ENCODE measurements around the gene WEE1.

Gene WEE1

DNA sequence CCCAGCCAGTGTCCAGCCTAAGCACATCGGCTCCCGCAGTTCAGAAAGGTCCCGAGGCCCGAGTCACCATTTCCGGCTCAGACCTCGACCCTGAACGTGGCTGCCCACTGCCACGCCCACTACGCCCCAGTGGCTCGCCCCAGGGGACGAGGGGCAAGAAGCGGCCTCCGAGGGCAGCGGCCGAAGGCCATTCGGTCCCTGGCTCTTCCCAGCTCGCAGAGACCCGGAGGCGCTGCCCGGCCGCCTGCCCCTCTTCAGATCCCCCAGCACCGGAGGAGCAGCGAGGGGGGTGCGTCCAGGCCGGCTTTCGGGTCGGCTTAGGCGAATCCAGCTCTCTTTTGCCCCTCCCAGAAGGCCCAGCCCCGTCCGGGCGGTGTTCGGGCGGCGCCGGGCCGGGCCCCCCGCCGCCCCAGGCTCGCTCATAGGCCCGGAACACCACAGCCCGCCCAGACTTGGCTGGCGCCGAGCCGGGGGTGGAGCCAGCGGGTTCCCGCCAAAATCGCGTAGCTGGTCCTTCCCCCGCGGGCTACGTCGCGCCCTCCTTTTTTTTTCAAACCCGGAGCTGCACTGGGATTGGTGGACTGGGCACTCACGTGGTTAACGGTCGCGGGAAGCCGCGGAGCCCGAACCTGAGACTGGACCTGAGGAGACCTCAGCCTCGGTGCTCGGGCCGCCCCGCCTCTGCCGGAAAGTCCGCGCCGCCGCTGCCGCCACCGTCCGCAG, at the start of gene WEE1:
Gene WEE1, plus strand, starts transcription at position 619 of the 723 bp plus-strand sequence. CDS start 264 bp downstream, outside the sequence.
- peak; percentile 99 for DNase-seq

DNA sequence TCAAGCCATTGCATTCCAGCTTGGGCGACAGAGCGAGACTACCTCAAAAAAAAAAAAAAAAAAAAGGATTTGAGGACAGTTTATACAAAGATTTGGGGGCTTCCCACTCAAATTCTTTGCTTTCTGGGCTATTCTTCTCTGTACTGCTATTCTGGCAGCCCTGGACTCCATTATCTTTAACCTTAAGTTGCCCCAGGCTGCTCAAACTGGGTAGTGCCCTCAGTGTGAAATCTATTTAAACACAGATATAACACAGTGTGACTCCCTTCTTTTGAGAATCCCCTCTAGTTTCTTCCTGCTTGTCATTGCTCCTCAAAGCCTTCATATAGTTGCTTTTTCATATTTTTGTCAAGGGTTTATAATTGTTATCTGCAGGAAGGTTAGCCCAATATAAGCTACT, 49.5 kb upstream of the WEE1 start:
- no peak for DNase-seq

DNA sequence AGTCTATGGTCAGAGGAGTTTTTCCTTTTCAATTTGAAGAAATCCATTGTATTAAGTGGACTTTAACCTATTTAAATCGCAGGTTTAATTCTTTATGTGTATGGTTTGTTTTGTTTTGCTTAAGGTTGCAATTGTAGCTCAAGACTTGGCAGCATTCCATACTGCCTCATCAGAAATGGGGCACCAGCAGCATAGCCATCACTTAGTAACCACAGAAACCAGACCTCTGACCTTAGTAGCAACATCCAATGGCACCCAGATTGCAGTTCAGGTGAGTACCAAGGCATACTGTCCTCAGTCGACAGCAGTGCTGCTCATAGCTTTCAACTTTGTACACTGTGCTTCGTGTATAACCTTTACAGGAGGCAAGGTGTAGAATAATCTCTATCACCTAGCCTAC, 48.4 kb upstream of the WEE1 start:
- no peak for DNase-seq

DNA sequence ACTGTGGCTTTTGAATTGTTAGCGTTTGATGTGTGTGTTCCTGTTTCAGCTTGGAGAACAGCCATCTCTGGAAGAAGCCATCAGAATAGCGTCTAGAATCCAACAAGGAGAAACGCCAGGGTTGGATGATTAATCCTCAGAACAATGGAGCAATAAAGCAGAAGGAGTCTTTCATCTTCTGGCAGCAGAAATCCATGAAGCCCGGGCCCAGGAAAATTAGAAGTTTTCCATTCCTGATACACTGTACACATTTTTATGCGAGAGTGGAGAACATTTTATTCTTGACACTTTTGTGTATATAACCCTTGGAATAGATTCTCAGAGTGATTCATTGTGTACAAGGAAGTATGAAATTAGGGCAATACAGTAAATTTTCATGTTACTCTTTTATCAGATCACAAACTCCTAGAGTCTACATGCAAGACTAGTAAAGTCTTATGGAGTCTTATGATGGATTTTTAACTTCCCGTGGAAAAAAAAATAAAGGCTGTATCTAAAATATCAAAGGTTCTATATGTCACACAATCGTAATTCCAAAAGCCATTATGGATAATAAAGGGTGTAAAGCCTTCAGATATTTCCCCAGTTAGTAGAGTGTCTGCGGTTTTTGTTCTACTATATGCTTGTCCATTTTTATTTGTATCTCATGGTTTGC, 45.9 kb upstream of the WEE1 start:
- DNase-seq, result no peak

DNA sequence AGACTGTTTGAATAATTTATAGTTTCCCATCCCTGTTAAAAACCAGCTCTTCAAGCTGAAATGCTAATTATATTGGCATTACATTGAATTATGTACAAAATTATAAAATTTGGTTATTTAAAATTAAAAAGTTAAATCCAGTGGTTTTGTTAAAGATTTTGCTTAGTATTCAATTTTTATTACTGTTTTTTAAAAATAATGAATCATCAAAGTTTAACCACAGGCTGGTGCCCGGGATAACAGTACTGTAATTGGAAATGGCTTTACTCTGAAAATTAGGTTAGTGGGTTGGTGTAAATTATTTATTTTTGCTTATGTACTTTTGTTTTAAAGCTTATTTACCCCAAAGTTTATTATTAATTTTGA, 45.4 kb upstream of the WEE1 start:
- no peak for DNase-seq

DNA sequence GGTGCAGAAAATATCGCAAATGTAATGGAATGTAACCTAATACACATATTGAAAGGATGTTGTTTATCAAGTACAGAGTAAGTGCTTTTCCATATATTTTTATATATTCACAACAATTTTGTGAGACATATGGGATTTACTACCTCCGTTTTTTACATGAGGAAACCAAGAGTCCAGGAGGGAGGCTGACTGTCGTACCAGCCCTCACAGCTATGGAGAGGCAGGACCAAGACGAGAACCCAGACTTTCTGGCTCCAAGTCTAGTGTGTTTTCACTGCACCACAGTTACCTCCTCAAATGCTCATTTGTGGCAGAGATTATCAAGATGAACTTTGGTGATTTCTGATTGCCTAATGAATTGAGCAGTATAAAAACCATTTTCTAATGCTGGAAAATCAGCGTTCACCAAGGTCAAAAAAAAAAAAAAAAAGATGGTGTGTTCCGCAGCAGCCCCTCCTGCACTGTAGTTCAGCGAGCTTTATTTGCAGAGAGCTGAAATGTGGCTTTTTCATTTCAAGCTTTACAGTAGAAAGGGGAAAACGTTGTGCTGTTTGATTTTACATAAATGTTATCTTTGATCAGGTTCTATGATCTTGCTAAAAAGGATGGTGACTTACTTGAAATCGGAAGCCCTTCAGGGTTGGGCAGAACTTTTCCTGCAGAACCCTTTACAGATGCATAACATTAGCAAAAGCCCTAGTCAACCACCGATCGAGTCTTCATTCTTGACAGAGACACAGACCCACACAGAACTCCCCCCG, 44.7 kb upstream of the WEE1 start:
- DNase-seq, result no peak

DNA sequence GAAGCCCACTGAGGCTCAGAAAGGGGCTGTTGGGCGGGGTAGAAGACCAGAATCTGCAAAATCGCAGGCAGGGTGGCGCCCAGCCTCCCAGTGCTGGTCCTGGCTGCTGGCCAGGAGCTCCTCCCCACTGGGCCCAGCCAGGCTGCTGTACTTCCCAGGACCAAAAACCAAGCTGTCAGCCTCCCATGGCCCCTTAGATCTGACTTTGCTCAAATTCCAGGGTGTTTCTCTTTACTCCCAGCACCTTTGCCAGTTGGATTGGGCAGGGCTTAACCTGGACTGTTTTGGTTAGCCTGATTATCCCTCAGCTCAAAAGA, 44.2 kb upstream of the WEE1 start:
- peak; percentile 75 for DNase-seq

DNA sequence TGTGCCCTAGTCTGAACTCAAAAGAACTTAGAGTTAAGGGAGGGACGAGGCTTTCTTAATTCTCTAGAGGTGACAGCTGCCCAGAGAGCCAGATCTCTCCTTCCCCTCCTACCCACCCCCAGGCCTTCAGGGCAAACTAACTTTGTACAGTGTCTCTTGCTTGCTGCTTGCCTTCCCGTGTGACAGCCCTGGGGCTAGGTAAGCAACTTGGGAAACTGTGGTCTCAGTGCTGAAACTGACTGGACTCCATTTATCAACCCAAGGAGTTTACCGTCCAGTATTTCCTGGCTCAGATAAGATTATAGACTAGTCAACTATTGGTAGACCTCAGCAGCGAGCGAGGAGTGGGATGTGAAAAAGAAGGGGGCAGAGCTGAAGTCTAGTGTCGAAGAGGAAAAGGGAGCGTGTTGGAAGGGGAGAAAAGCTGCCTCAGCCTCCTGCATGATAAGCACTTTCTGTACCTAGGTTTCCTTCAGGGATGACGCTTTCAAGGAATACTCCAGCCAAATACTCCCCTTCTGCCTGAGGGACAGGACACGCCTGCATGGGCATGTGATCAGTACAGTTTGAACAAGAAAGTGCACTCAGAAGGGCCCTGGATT, 43.3 kb upstream of the WEE1 start:
- DNase-seq, result peak; percentile 21

DNA sequence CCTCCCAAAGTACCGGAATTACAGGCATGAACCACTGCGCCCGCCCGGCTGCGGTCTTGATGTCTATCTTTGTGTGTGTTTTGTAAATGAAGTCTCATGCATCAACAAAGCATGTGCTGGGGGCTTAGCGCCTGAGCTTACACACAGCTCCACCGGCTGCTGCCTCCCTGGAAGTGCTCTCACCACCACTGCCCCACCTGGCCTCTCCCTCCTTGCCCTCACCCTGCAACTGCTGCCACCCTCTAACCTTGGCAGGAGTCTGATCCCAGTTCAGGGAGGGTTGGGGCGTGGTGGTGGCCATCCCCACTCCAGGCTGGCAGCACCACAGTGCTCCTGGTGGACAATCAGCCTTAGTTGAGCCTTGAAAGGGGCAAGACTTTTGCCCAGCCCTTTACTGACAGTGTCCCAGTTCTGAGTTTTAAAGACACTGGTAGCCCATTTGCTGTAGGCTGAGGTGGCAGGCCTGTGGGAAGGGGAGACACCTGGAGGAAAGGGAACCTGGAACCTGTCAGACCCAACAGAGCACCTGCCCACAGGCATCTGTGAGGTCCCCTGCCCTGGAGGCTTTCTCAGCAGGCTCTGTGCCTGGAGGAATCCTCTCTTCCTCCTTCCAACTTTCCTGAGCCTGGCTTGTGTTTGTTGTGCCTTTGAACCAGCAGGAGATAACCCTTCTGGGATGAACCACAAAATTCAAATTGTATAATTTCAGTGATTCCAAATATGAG, 42.4 kb upstream of the WEE1 start:
- no peak for DNase-seq

DNA sequence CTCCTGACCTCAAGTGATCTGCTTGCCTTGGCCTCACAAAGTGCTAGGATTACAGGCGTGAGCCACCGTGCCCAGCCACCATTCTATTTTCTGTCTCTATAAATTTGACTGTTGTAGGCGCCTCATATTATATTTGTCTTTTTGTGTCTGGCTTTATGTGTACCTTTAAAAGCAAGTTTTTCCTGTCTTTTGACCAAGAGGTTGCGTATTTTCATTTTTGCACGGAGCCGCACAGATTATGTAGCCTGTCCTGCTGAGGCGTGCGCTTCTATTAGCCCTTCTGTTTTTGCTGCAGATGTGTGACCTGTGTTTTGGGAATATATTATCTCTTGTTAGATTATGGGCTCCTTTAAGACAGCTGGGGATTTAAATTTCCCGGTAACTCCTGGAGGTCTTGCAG, 40.4 kb upstream of the WEE1 start:
- no peak for DNase-seq

DNA sequence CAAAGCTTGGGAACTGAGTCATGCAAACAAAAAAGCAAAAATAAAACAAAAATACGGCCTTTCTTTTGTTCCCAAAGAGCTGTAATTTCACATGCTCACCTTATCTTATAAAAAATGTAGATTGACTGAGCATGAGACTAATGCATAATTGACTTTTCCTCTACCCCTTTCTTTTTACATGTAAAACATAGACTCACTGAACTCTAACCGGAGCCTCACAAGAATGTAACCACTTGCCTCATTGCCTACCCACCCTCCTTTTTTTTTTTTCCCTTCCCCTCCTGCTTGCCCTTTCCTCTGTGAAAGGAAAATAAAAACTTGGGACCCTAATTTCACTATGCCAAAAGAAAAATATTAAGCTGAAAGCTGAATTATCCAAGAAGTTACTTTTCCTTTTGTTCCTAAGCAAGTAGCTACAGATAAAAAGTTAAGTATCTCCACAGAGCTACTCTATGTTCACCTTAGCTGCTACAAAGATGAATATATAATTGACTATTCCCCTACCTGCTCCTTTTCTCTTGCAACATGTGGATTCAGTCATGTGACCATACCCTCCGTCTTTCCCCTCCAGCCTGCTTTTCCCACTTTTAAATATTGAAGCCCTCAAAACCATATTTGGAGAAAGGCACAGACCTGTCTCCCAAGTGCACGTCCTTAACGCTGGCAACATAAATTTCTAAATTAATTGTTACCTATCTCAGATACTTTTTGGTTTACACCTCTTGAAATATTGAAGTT, 39.6 kb upstream of the WEE1 start:
- DNase-seq, result no peak

DNA sequence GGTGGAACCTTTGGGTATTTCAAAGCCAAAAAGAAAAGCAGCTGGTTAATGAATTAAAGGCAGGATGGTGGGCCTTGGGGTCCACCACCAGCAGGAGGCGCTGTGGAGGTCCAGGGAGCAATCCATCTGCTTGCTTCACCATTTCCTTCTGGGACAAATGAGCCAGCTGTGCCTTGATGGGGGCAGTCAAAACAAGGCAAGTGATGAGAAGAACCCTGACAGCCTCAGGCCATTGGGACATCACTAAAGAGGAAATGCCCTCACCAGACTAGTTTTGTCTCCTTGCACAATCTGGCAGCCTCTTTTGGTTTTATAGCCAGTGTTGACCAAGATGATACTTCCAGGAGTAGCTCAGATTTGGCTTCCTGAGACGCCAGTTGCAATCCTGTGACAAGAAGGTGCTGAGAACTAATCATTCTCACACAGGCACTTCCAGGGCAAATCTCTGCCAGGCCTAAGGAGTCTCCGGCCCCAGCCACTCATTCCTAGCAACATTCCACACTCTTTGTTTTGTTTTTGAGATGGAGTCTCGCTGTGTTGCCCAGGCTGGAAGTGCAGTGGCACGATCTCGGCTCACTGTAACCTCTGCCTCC, 38.2 kb upstream of the WEE1 start:
- peak; percentile 88 for DNase-seq

DNA sequence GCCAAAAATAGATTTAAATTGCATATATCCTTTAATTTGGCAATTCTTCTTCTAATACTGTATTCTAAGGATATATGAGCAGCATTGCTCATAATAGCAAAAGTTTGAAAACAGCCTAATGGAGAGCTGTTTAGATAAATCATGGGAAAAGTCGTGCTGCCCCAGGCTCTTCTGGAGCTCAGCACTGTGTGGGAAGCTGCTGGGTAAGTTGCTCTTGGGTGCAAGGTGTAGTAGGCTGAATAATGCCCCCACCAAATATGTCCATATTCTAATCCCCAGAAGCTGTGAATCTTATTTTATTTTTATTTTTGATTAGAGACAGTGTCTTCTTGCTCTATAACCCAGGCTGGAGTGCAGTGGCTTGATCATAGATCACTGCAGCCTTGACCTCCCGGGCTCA, 34.9 kb upstream of the WEE1 start:
- DNase-seq, result no peak

DNA sequence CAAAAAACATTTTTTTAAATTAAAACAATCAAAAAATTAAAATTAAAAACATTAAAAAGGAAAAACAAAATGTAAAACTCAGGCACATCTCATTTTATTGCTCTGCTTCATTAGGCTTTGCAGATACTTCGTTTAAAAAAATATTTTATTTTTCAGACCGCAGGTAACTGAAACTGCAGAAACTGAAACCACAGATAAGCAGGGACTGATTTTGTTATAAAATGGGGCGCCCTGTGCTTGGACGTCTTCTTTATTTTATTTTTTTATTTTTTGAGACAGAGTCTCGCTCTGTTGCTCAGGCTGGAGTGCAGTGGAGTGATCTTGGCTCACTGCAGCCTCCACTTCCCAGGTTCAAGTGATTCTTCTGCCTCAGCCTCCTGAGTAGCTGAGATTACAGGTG, 24.3 kb upstream of the WEE1 start:
- DNase-seq, result peak; percentile 53

DNA sequence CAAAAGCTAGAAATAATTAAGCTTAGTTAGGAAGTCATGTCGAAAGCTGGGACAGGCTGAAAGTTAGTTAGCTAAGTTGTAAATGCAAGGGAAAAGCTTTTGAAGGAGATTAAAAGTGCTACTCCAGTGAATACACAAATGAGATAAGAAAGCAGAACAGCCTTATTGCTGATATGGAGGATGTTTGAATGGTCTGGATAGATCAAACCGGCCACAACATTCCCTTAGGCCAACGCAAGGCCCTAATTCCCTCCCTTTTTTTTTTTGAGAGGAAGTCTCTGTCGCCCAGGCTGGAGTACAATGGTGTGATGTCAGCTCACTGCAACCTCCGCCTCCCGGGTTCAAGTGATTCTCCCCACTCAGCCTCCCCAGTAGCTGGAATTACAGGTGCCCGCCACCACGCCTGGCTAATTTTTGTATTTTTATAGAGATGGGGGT, 23.3 kb upstream of the WEE1 start:
- peak; percentile 68 for DNase-seq

DNA sequence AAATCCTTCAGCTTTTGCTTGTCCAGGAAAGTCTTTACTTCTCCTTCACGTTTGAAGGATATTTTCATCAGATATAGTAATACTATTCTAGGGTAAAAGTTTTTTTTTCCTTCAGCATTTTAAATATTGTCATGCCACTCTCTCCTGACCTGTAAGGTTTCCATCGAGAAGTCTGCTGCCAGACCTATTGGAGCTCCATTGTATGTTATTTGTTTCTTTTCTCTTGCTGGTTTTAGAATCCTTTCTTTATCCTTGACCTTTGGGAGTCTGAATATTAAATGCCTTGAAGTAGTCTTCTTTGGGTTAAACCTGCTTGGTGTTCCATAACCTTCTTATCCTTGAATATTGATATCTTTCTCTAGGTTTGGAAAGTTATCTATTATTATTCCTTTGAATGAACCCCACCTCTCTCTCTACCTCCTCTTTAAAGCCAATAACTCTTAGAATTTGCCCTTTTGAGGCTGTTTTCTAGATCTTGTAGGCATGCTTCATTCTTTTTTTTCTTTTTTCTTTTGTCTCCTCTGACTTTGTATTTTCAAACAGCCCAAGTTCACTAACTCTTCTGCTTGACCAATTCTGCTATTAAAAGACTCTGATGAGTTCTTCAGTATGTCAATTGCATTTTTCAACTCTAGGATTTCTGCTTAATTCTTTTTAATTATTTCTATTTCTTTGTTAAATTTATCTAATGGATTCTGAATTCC, 12.0 kb upstream of the WEE1 start:
- no peak for DNase-seq

DNA sequence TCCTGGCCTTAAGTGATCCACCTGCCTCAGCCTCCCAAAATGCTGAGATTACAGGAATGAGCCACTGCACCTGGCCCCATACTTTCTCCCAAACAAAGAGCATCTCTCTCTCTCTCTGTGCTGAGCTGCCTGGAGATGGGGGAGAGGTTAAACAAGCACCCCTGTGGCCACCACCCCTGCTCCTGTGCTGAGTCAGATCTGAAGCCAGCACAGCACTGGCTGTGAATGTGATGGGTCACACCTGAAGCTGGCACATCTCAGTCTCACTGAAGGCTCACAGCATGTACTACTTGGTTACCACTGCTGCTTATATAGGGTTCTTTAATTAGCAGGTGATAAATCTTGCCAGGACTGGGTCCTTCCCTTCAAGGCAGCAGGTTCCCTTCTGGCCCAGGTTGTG, 10.8 kb upstream of the WEE1 start:
- DNase-seq, result no peak

DNA sequence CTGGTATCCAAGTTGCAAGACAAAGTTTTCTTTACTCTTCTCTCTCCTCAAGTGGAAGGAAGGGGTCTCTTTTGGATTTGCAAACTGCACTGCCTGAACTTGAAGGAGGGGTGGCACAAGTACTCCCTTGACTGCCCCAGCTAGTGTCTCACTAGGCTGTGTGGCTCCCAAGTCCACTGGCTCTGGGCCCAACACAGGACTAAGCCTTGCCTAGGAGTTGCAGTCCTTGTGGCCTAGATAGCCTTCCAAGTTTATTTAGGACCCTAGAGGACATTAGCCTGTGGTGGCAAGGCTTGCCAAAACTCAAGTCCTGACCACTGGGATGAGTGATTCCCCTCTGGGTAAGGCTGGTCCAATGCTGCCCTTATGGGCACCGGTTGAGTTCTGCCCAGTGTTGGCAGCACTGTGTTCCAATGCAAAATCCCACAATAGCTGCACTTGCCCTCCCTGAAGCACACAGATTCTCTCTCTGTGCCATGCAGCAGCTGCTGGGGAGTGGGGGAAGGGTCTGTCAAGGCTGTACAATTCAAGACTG, 10.2 kb upstream of the WEE1 start:
- DNase-seq, result no peak

DNA sequence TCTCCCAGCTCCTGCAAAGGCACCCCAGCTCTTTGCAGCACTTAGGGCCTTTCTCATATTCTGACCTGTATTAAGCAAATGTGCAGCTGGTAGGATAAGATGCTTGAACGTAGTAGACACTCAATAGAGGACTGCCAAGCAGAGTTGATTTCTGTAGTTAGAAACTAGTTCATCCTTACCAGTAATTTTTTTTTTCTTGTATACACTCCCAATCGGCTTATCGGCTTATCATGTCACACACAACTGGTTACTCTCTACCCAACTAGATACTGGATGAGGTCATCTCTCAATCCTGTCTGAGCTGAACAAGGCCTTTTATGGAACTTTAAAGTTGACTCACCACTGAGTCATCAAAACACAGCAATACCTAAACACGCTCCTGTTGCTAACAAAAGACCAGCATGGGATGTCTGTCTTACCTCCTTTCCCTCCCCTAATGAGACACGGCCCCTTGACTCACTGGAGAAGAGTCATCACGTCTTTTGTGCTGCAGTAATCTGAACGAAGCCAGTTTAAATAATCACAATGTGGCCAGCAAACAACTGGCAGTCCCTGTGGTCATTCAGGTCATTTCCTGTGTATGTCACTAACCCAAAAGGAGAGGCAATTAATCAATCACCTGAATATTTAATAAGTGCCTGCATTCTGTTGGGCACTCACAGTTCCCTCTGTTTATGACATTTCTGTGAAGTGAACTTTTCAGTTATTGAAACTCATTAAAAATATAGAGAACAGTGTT, 7.5 kb upstream of the WEE1 start:
- peak; percentile 93 for DNase-seq

DNA sequence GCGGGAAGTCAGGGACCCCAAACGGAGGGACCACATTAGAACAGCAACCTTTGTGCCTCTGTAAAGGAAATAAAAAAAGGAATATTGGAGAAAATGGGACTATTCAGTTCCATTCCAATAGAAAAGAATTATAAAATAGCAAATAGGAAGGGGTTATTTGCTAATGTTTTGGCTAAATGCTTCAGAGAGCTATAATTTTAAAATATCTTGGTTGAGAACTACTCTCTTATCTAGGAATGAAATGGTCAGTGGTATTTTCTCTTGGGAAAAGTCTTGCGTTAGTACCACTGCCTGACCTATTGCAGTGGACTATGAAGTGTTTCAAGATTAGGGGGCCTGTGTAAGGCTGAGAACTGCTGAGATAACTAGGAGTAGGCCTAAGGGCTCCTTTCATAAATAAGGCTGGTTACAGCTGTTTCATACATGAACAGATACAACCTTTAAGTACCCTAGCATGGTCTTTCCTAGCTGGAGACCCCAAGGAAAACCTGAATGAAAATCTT, 6.9 kb upstream of the WEE1 start:
- no peak for DNase-seq

Measured in hematopoietic multipotent progenitor cell treated with erythropoietin and hydrocortisone succinate and interleukin-3 and kit ligand, for 4 days (in vitro differentiated cells).